Hepatocyte (in vitro differentiated cells): ENCODE measurements around the gene ZFYVE19.

Experiments used
- CTCF ChIP-seq: fragments of 200-600 bp; sonication (generic); IDR thresholded peaks from 2 replicates; pipeline ENCODE4 v1.5.1; 2016; ENCODE audit warnings: antibody characterized with exemption, mild to moderate bottlenecking; ENCODE audit not compliant: poor library complexity
- EZH2 ChIP-seq: fragments of 200-600 bp; sonication (generic); IDR thresholded peaks from 2 replicates; pipeline ENCODE4 v1.6.1; 2016; ENCODE audit warnings: antibody characterized with exemption, mild to moderate bottlenecking, borderline replicate concordance
- EZH2phosphoT487 ChIP-seq: fragments of 200-600 bp; sonication (generic); IDR thresholded peaks from one replicate; pipeline ENCODE4 v1.6.1; 2018; ENCODE audit warnings: antibody characterized with exemption, mild to moderate bottlenecking, low read depth, moderate library complexity; ENCODE audit not compliant: unreplicated experiment, severe bottlenecking

- TF ChIP-seq CTCF, result no peak
- no peak for TF ChIP-seq EZH2
- TF ChIP-seq EZH2phosphoT487, result no peak
Measured at GRCh38 chr15:40764629-40765103, 42.2 kb upstream of the ZFYVE19 start.
